K562 (cell line): ENCODE measurements around the gene NEDD4L. TPM values are rescaled to one million over a fixed set of nuclear protein-coding genes. Genes with fewer than 3 reads are reported as not detected.
A peak's percentile ranks its signal among the peaks of the same experiment; 100 is the strongest.

ENCODE experiments used
- CHD1 ChIP-seq: fragments of 200-600 bp; sonication (generic); IDR thresholded peaks from one replicate; pipeline ENCODE4 v1.6.1; 2012; ENCODE audit warnings: mild to moderate bottlenecking, moderate library complexity, low read length, inconsistent platforms
- CREB1 ChIP-seq, 2 experiments: sonication (generic) in 1 of 2; formaldehyde crosslinking in 1 of 2; IDR thresholded peaks; 2 replicates each; pipeline versions ENCODE4 v1.6.1 to v1.8.0; 2012 to 2022; ENCODE audit warnings: inconsistent platforms in 1 of 2, mild to moderate bottlenecking in 1 of 2, missing genetic modification reagents in 1 of 2, moderate library complexity in 1 of 2
- FOXM1 ChIP-seq, 2 experiments: fragments of 450-650 bp in 1 of 2; sonication (generic) in 1 of 2; formaldehyde crosslinking in 1 of 2; IDR thresholded peaks; 2 replicates each; pipeline versions ENCODE4 v1.6.1 to v1.9.0; 2017 to 2022; ENCODE audit warnings: low read depth in 2 of 2, mild to moderate bottlenecking in 2 of 2, missing genetic modification reagents in 1 of 2, moderate library complexity in 1 of 2
- GATA2 ChIP-seq: sonication (generic); formaldehyde crosslinking; IDR thresholded peaks from 2 replicates; pipeline ENCODE4 v1.4.0; 2020; ENCODE audit warnings: mild to moderate bottlenecking, missing genetic modification reagents
- HDAC1 ChIP-seq, 2 experiments: fragments of 450-650 bp; IDR thresholded peaks; 2 replicates each; pipeline ENCODE4 v1.6.1; 2016 to 2017; ENCODE audit warnings: inconsistent platforms in 1 of 2, mild to moderate bottlenecking in 1 of 2, moderate library complexity in 1 of 2
- ILF3 ChIP-seq: fragments of 450-650 bp; IDR thresholded peaks from 2 replicates; pipeline ENCODE4 v1.6.1; 2018; ENCODE audit warnings: antibody characterized with exemption, mild to moderate bottlenecking, moderate library complexity, borderline replicate concordance
- POLR2G ChIP-seq: fragments of 200-400 bp; formaldehyde crosslinking; IDR thresholded peaks from 2 replicates; pipeline ENCODE4 v1.6.1; 2017; ENCODE audit warnings: low read depth, mild to moderate bottlenecking, antibody characterized with exemption, low read length, moderate library complexity
- SMARCA4 ChIP-seq: fragments of 450-650 bp; IDR thresholded peaks from 2 replicates; pipeline ENCODE4 v1.6.1; 2016
- polyA plus RNA-seq, 8 experiments: library from polyadenylated mRNA; depleted of rRNA in 4 of 8; stranded (reverse) in 5 of 8; unstranded in 3 of 8; fragments of >200 nt; fragmentation: Nextera tagmentation in 2 of 8; fragmentation: Illumina TruSeq in 1 of 8; extraction: Ambion mirVana in 2 of 8; extraction: Trizol in 1 of 8; gene quantifications; 2 replicates each; pipeline versions ENCODE4 v1.2.1 to v1.2.3, GENCODE V29; 2011 to 2014; ENCODE audit warnings: inconsistent platforms in 1 of 8, missing spikeins in 1 of 8
- total RNA-seq, 7 experiments: library from RNA; depleted of rRNA in 6 of 7; stranded (reverse); fragments of >200 nt in 6 of 7; fragmentation: Illumina TruSeq in 2 of 7; extraction: Trizol in 2 of 7; gene quantifications; 2 replicates each; pipeline versions ENCODE4 v1.2.1 to v1.2.3, GENCODE V29; 2011 to 2021; ENCODE audit warnings: low replicate concordance in 1 of 7
- TF ChIP-seq, protein P1 (sequence below): fragments of 200-600 bp; sonication (generic); IDR thresholded peaks from one replicate; pipeline ENCODE4 v1.6.1; 2012; ENCODE audit warnings: mild to moderate bottlenecking, low read depth, low read length, inconsistent platforms
- TF ChIP-seq, protein P2 (sequence below): fragments of 250-450 bp; sonication (Bioruptor Pico); IDR thresholded peaks from 2 replicates; pipeline ENCODE4 v1.8.0; 2021; ENCODE audit warnings: moderate library complexity, mild to moderate bottlenecking, inconsistent platforms
- TF ChIP-seq, protein P3 (sequence below): fragments of 250-450 bp; sonication (Bioruptor Pico); IDR thresholded peaks from 2 replicates; pipeline ENCODE4 v1.8.0; 2021; ENCODE audit warnings: mild to moderate bottlenecking, moderate library complexity
- TF ChIP-seq, protein P4 (sequence below): fragments of 450-650 bp; formaldehyde crosslinking; IDR thresholded peaks from 2 replicates; pipeline ENCODE4 v1.4.0; 2022; ENCODE audit warnings: missing genetic modification characterization

The NEDD4L gene
- total and polyA plus RNA-seq, 9 of the 15 experiments (the other 6 are each of a cell fraction or from before 2014, with no cell fraction given): 8.1 to 33.4 (median 19.9) TPM

DNA sequence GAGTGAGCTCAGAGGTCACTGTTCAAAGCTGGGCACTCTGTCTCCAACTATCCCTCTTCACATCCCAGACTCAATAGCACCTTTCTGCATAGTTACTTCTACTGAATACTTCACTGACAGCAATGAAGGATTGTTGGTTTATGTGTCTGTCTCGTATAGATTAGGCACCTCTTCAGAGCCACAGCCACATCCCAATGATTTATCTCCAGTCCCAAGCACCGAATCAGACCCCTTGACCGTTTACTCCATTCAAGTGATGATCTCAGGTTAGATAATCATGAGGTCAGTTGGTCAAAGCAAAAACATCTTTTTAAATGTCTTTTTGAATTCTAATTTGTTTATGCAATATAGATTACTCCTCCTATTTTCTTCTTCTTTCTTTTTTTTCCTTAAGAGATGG, 14.7 kb downstream of the NEDD4L start (continued):
- TF ChIP-seq, protein P1, sequence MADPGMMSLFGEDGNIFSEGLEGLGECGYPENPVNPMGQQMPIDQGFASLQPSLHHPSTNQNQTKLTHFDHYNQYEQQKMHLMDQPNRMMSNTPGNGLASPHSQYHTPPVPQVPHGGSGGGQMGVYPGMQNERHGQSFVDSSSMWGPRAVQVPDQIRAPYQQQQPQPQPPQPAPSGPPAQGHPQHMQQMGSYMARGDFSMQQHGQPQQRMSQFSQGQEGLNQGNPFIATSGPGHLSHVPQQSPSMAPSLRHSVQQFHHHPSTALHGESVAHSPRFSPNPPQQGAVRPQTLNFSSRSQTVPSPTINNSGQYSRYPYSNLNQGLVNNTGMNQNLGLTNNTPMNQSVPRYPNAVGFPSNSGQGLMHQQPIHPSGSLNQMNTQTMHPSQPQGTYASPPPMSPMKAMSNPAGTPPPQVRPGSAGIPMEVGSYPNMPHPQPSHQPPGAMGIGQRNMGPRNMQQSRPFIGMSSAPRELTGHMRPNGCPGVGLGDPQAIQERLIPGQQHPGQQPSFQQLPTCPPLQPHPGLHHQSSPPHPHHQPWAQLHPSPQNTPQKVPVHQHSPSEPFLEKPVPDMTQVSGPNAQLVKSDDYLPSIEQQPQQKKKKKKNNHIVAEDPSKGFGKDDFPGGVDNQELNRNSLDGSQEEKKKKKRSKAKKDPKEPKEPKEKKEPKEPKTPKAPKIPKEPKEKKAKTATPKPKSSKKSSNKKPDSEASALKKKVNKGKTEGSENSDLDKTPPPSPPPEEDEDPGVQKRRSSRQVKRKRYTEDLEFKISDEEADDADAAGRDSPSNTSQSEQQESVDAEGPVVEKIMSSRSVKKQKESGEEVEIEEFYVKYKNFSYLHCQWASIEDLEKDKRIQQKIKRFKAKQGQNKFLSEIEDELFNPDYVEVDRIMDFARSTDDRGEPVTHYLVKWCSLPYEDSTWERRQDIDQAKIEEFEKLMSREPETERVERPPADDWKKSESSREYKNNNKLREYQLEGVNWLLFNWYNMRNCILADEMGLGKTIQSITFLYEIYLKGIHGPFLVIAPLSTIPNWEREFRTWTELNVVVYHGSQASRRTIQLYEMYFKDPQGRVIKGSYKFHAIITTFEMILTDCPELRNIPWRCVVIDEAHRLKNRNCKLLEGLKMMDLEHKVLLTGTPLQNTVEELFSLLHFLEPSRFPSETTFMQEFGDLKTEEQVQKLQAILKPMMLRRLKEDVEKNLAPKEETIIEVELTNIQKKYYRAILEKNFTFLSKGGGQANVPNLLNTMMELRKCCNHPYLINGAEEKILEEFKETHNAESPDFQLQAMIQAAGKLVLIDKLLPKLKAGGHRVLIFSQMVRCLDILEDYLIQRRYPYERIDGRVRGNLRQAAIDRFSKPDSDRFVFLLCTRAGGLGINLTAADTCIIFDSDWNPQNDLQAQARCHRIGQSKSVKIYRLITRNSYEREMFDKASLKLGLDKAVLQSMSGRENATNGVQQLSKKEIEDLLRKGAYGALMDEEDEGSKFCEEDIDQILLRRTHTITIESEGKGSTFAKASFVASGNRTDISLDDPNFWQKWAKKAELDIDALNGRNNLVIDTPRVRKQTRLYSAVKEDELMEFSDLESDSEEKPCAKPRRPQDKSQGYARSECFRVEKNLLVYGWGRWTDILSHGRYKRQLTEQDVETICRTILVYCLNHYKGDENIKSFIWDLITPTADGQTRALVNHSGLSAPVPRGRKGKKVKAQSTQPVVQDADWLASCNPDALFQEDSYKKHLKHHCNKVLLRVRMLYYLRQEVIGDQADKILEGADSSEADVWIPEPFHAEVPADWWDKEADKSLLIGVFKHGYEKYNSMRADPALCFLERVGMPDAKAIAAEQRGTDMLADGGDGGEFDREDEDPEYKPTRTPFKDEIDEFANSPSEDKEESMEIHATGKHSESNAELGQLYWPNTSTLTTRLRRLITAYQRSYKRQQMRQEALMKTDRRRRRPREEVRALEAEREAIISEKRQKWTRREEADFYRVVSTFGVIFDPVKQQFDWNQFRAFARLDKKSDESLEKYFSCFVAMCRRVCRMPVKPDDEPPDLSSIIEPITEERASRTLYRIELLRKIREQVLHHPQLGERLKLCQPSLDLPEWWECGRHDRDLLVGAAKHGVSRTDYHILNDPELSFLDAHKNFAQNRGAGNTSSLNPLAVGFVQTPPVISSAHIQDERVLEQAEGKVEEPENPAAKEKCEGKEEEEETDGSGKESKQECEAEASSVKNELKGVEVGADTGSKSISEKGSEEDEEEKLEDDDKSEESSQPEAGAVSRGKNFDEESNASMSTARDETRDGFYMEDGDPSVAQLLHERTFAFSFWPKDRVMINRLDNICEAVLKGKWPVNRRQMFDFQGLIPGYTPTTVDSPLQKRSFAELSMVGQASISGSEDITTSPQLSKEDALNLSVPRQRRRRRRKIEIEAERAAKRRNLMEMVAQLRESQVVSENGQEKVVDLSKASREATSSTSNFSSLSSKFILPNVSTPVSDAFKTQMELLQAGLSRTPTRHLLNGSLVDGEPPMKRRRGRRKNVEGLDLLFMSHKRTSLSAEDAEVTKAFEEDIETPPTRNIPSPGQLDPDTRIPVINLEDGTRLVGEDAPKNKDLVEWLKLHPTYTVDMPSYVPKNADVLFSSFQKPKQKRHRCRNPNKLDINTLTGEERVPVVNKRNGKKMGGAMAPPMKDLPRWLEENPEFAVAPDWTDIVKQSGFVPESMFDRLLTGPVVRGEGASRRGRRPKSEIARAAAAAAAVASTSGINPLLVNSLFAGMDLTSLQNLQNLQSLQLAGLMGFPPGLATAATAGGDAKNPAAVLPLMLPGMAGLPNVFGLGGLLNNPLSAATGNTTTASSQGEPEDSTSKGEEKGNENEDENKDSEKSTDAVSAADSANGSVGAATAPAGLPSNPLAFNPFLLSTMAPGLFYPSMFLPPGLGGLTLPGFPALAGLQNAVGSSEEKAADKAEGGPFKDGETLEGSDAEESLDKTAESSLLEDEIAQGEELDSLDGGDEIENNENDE: no peak
- TF ChIP-seq, protein P2, sequence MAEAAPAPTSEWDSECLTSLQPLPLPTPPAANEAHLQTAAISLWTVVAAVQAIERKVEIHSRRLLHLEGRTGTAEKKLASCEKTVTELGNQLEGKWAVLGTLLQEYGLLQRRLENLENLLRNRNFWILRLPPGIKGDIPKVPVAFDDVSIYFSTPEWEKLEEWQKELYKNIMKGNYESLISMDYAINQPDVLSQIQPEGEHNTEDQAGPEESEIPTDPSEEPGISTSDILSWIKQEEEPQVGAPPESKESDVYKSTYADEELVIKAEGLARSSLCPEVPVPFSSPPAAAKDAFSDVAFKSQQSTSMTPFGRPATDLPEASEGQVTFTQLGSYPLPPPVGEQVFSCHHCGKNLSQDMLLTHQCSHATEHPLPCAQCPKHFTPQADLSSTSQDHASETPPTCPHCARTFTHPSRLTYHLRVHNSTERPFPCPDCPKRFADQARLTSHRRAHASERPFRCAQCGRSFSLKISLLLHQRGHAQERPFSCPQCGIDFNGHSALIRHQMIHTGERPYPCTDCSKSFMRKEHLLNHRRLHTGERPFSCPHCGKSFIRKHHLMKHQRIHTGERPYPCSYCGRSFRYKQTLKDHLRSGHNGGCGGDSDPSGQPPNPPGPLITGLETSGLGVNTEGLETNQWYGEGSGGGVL: no peak
- TF ChIP-seq ILF3 (no peak), POLR2G (no peak), SMARCA4 (peak; percentile 93), CHD1 (no peak), FOXM1 (IDR thresholded peaks at IDR 0.05; ENCODE audit: low read depth) (peak; percentile 59), FOXM1 (CRISPR knock-in tag; IDR thresholded peaks at IDR 0.05; ENCODE audit: low read depth) (no peak), GATA2 (CRISPR knock-in tag) (no peak), CREB1 (IDR thresholded peaks at IDR 0.05) (no peak), CREB1 (CRISPR knock-in tag; IDR thresholded peaks at IDR 0.05) (no peak), HDAC1 (IDR thresholded peaks at IDR 0.05) (peak in 1 of 2 experiments; percentile 70; a peak in 1 of 4 replicates)
- TF ChIP-seq, protein P3, sequence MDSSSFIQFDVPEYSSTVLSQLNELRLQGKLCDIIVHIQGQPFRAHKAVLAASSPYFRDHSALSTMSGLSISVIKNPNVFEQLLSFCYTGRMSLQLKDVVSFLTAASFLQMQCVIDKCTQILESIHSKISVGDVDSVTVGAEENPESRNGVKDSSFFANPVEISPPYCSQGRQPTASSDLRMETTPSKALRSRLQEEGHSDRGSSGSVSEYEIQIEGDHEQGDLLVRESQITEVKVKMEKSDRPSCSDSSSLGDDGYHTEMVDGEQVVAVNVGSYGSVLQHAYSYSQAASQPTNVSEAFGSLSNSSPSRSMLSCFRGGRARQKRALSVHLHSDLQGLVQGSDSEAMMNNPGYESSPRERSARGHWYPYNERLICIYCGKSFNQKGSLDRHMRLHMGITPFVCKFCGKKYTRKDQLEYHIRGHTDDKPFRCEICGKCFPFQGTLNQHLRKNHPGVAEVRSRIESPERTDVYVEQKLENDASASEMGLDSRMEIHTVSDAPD (CRISPR knock-in tag): no peak
- TF ChIP-seq, protein P4, sequence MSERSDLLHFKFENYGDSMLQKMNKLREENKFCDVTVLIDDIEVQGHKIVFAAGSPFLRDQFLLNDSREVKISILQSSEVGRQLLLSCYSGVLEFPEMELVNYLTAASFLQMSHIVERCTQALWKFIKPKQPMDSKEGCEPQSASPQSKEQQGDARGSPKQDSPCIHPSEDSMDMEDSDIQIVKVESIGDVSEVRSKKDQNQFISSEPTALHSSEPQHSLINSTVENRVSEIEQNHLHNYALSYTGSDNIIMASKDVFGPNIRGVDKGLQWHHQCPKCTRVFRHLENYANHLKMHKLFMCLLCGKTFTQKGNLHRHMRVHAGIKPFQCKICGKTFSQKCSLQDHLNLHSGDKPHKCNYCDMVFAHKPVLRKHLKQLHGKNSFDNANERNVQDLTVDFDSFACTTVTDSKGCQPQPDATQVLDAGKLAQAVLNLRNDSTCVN: no peak
